ENCODE measurements around the gene OGFOD3.

OGFOD3 gene

DNA sequence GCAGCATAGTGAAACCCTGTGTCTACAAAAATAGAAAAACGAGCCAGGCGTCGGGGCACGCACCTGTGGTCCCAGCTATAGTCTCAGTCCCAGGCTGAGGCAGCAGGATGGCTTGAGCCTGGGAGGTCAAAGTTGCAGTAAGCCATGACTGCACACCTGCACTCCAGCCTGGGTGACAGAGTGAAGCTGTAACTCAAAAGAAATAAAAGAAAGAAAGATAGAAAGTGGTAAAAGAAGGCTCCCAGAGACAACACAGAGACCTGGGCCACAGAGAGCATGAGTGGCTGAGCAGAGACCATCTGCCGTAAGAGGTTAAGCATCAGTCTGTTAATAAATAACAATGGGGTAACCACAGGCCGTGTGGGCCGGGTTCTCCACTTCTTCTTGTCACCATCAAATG lies 15.5 kb downstream of the OGFOD3 start:
- DNase-seq (ENCODE audit: extremely low spot score), result peak; percentile 83
- CTCF ChIA-PET, result interaction anchor here (1.6 to 1.7 kb wide), 2 partner anchors 11 to 33 kb away, joined by 6 read pairs; no protein-coding TSS in a partner anchor
- POLR2A ChIA-PET, result no interaction called here
- TF ChIP-seq, protein P1, sequence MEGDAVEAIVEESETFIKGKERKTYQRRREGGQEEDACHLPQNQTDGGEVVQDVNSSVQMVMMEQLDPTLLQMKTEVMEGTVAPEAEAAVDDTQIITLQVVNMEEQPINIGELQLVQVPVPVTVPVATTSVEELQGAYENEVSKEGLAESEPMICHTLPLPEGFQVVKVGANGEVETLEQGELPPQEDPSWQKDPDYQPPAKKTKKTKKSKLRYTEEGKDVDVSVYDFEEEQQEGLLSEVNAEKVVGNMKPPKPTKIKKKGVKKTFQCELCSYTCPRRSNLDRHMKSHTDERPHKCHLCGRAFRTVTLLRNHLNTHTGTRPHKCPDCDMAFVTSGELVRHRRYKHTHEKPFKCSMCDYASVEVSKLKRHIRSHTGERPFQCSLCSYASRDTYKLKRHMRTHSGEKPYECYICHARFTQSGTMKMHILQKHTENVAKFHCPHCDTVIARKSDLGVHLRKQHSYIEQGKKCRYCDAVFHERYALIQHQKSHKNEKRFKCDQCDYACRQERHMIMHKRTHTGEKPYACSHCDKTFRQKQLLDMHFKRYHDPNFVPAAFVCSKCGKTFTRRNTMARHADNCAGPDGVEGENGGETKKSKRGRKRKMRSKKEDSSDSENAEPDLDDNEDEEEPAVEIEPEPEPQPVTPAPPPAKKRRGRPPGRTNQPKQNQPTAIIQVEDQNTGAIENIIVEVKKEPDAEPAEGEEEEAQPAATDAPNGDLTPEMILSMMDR (IDR thresholded peaks at IDR 0.05; ENCODE audit: control extremely low read depth, extremely low read depth, low read depth, missing control alignments), result no peak

DNA sequence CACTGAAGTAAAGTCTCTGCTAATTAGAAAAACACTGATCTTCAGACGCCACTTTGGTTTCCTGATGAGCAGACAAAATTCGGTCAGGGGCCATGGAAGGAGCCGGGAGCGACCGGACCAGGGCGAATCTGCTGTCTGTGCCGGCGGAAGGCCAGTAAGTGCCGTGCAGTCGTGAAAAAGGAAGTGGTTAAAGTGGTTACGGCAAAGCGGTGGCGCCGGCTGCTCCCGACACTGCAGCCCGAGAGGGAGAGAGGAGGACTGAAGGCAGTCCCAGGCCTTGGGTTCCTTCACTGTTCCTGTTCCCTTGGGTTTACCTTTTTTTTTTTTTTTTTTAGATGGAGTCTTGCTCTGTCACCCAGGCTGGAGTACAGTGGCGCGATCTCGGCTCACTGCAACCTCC lies 17.6 kb downstream of the OGFOD3 start:
- ChIA-PET CTCF (interaction anchor here (1.0 to 1.5 kb wide), 3 partner anchors 24 to 150 kb away, joined by 3 to 4 read pairs (median 3); no protein-coding TSS in a partner anchor), POLR2A (no interaction called here)
- peak; percentile 88 for DNase-seq (ENCODE audit: extremely low spot score)
- TF ChIP-seq, protein P1 (IDR thresholded peaks at IDR 0.05; ENCODE audit: control extremely low read depth, extremely low read depth, low read depth, missing control alignments), result no peak

DNA sequence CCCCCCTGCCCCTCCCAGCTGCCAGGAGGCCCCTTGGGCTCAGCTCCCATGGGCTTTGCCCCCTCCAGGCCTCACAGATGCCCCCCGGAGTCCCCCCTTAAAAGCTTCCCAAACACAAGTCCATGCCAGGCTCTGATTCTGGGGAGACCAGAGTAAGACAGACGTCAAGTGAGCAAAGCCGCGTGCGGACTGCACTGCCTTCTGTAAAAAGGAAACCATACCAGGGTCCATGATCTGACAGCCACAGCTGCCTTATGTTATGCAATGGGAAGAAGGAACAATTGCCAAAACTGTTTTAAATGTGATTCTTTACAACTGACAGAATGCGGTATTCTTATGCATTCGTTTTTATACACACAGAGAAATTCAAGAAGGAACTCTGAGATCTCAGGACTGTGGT lies 18.2 kb downstream of the OGFOD3 start:
- TF ChIP-seq, protein P1 (IDR thresholded peaks at IDR 0.05; ENCODE audit: control extremely low read depth, extremely low read depth, low read depth, missing control alignments), result no peak
- ChIA-PET CTCF (interaction anchor here (1.0 to 1.5 kb wide), 4 partner anchors 19 to 151 kb away, joined by 3 to 5 read pairs (median 4); no protein-coding TSS in a partner anchor), POLR2A (no interaction called here)
- DNase-seq (ENCODE audit: extremely low spot score), result no peak

GRCh38 chr17:82399601-82400101 lies 18.7 kb downstream of the OGFOD3 start:
- DNase-seq (ENCODE audit: extremely low spot score), result no peak
- TF ChIP-seq, protein P1 (IDR thresholded peaks at IDR 0.05; ENCODE audit: control extremely low read depth, extremely low read depth, low read depth, missing control alignments), result no peak
- POLR2A ChIA-PET, result no interaction called here
- CTCF ChIA-PET, result interaction anchor here (1.0 to 1.5 kb wide), 4 partner anchors 20 to 47 kb away, joined by 3 to 5 read pairs (median 4); no protein-coding TSS in a partner anchor

GRCh38 chr17:82399041-82399441 lies 19.3 kb downstream of the OGFOD3 start:
- ChIA-PET POLR2A (no interaction called here), CTCF (interaction anchor here (1.0 to 1.5 kb wide), 2 partner anchors 20 to 46 kb away, joined by 4 to 5 read pairs; no protein-coding TSS in a partner anchor)
- TF ChIP-seq, protein P1 (IDR thresholded peaks at IDR 0.05; ENCODE audit: control extremely low read depth, extremely low read depth, low read depth, missing control alignments), result no peak
- DNase-seq (ENCODE audit: extremely low spot score), result no peak

GRCh38 chr17:82397449-82398335 lies 20.7 kb downstream of the OGFOD3 start:
- TF ChIP-seq, protein P1 (IDR thresholded peaks at IDR 0.05; ENCODE audit: control extremely low read depth, extremely low read depth, low read depth, missing control alignments), result no peak
- CTCF ChIA-PET, result no interaction called here
- POLR2A ChIA-PET, result no interaction called here
- no peak for DNase-seq (ENCODE audit: extremely low spot score)
